ENCODE data around the gene SLC30A10.

GRCh38 chr1:219898375-219898774, 30.0 kb downstream of the SLC30A10 start:
- TF ChIP-seq CTCF (conservative IDR thresholded peaks at IDR 0.05; ENCODE audit: low read length) (no peak), EZH2phosphoT487 (IDR thresholded peaks at IDR 0.05; ENCODE audit: borderline replicate concordance, low read depth, low read length) (no peak)

All from OCI-LY7 (cell line).